Measurements from ENCODE around the gene BICD1. TPM values are rescaled to one million over a fixed set of nuclear protein-coding genes. Genes with fewer than 3 reads are reported as not detected.

Gene BICD1
- total RNA-seq, 3 donors from 2014 or later, result 4.1 to 13.7 (median 5.3) TPM

DNA sequence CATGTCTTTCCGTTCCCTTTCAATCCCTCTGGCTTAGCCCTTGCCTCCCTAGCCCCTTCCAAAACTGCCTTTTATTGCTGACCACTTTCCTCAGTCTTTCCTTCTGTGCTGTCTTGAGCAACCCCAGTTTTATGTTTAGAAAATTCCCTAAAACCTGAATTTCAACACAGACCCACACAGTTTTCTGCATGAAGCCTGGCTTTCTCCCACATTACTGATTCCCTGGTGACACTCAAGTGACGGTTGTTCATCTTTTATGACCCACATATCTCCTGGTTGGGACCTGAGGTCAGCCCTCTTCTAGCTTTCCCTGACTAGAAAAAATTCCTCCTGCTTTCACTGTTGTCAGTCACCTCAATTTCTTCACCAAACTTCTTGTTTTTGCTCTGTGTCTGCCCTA, 313.7 kb downstream of the BICD1 start:
- intact Hi-C loops (cut with DNase I, micrococcal nuclease), result no loop called here
- DNase-seq (no peak), ATAC-seq (no peak)
- Histone ChIP-seq H3K9me3 (no peaks in the 10 kb centered on the region), H3K4me1 (ENCODE audit: low read depth) (peaks cover 5% of the 10 kb centered on the region), H3K36me3 (ENCODE audit: low read depth) (no peaks in the 10 kb centered on the region), H3K4me3 (no peak overlapping the region)
- TF ChIP-seq, protein P1, sequence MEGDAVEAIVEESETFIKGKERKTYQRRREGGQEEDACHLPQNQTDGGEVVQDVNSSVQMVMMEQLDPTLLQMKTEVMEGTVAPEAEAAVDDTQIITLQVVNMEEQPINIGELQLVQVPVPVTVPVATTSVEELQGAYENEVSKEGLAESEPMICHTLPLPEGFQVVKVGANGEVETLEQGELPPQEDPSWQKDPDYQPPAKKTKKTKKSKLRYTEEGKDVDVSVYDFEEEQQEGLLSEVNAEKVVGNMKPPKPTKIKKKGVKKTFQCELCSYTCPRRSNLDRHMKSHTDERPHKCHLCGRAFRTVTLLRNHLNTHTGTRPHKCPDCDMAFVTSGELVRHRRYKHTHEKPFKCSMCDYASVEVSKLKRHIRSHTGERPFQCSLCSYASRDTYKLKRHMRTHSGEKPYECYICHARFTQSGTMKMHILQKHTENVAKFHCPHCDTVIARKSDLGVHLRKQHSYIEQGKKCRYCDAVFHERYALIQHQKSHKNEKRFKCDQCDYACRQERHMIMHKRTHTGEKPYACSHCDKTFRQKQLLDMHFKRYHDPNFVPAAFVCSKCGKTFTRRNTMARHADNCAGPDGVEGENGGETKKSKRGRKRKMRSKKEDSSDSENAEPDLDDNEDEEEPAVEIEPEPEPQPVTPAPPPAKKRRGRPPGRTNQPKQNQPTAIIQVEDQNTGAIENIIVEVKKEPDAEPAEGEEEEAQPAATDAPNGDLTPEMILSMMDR (IDR thresholded peaks at IDR 0.05), result no peak

DNA sequence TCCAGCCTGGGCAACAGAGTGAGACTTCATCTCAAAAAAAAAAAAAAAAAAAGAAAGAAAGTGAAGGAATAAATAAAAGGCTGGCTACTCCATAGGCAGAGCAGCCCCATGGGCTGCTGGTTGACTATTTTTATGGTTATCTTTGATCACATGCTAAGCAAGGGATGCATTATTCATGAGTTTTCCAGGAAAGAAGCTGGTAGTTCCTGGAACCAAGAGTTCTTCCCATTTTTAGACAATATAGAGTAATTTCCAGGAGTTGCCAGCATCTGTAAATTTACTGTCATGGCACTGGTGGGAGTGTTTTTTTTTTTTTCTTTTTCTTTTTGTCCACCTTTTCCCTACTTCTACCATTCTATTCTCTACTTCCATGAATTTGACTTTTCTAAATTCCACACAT, 316.9 kb downstream of the BICD1 start:
- no peak for DNase-seq
- Histone ChIP-seq H3K4me3 (no peak overlapping the region), H3K36me3 (ENCODE audit: low read depth) (no peaks in the 10 kb centered on the region), H3K9me3 (no peaks in the 10 kb centered on the region), H3K4me1 (ENCODE audit: low read depth) (peaks cover 5% of the 10 kb centered on the region)
- TF ChIP-seq, protein P1 (IDR thresholded peaks at IDR 0.05), result no peak
- intact Hi-C loops (cut with DNase I, micrococcal nuclease), result no loop called here
- no peak for ATAC-seq

DNA sequence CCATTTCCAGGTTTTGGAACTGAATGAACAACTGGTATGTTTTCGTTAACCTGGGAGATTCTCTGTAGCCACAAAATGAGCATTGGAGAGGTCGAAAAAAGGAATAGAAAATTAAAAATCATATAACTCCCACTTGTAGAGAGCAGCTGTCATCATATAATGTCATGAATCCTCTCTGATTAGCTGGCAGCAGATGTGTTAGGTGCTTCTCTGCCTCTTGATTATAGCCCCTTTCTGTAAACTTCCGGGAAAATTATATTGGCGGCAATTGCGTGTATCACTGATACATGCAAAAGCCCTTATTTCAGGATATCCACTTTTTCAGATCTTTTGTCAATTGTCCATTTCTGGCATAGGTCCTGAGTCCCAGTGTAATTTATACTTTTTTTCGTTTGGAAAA, 324.4 kb downstream of the BICD1 start:
- DNase-seq, result no peak
- intact Hi-C loops (cut with DNase I, micrococcal nuclease), result no loop called here
- H3K36me3 ChIP-seq (ENCODE audit: low read depth), result no peaks in the 10 kb centered on the region
- H3K9me3 ChIP-seq, result no peaks in the 10 kb centered on the region
- peaks cover 13% of the 10 kb centered on the region for H3K4me1 ChIP-seq (ENCODE audit: low read depth)
- ATAC-seq, result peak; percentile 65
- no peak overlapping the region for H3K4me3 ChIP-seq
- TF ChIP-seq, protein P1 (IDR thresholded peaks at IDR 0.05), result no peak

Other genes starting within 250 kb of the BICD1 start
- 10 to 100 TPM; 41.5 to 47.3 (median 46.8) TPM for gene RESF1, start 147.4 kb upstream of the BICD1 start, total RNA-seq

All from mucosa of descending colon (tissue), 3 donors.